IPS DF 6.9 (cell line): ENCODE data around the gene GRM4.

Experiments
- DNase-seq: peaks from one replicate; pipeline ENCODE4 v3.0.0-alpha.2; 2013; ENCODE audit warnings: low read depth, low spot score
- H3K27ac ChIP-seq: one replicate; pipeline ENCODE4 v1.5.1; 2013; ENCODE audit warnings: low read length, control low read depth
- H3K27me3 ChIP-seq: 2 replicates; pipeline ENCODE4 v1.6.1; 2013; ENCODE audit warnings: mild to moderate bottlenecking, low read length; ENCODE audit not compliant: control insufficient read depth, insufficient read depth
- H3K36me3 ChIP-seq: 2 replicates; pipeline ENCODE4 v1.6.1; 2013; ENCODE audit warnings: low read length; ENCODE audit not compliant: control insufficient read depth, insufficient read depth
- H3K4me1 ChIP-seq: 2 replicates; pipeline ENCODE4 v1.6.1; 2013; ENCODE audit warnings: low read length; ENCODE audit not compliant: control insufficient read depth, insufficient read depth
- H3K4me3 ChIP-seq: 2 replicates; pipeline ENCODE4 v1.5.1; 2013; ENCODE audit warnings: mild to moderate bottlenecking, low read length
- H3K9me3 ChIP-seq: 2 replicates; pipeline ENCODE4 v1.6.1; 2013; ENCODE audit warnings: low read length, inconsistent platforms; ENCODE audit not compliant: control insufficient read depth, insufficient read depth
- WGBS: extraction: QIAGEN DNeasy Blood & Tissue Kit; methylation state at CpG from one replicate; pipeline ENCODE4 v1.1.7; 2013; ENCODE audit warnings: mixed read lengths, missing lambda C conversion rate; ENCODE audit not compliant: insufficient read length, insufficient coverage; 5-methylcytosine and 5-hydroxymethylcytosine counted together

The GRM4 gene

GRCh38 chr6:34053721-34054120 is 92.2 kb downstream of the GRM4 start:
- Histone ChIP-seq H3K9me3 (no peaks in the 10 kb centered on the region), H3K36me3 (no peaks in the 10 kb centered on the region), H3K27ac (no peak overlapping the region), H3K27me3 (no peaks in the 10 kb centered on the region), H3K4me1 (peaks cover 7% of the 10 kb centered on the region), H3K4me3 (no peak overlapping the region)
- WGBS: no CpG with 5 or more reads among the region's 8 CpGs
- no peak for DNase-seq

- H3K4me1 ChIP-seq: peaks cover 7% of the 10 kb centered on the region
Observed at GRCh38 chr6:34052918-34053608, 92.8 kb downstream of the GRM4 start.

GRCh38 chr6:34052071-34052825 is 93.6 kb downstream of the GRM4 start:
- Histone ChIP-seq H3K27me3 (no peaks in the 10 kb centered on the region), H3K36me3 (no peaks in the 10 kb centered on the region), H3K4me1 (peaks cover 7% of the 10 kb centered on the region), H3K27ac (no peak overlapping the region), H3K4me3 (no peak overlapping the region), H3K9me3 (no peaks in the 10 kb centered on the region)
- DNase-seq: no peak
- WGBS: no CpG with 5 or more reads among the region's 8 CpGs

More at GRCh38 chr6:34052918-34053608, 92.8 kb downstream of the GRM4 start:
- no CpG with 5 or more reads among the region's 7 CpGs for WGBS
- Histone ChIP-seq H3K27me3 (no peaks in the 10 kb centered on the region), H3K4me3 (no peak overlapping the region), H3K9me3 (no peaks in the 10 kb centered on the region), H3K36me3 (no peaks in the 10 kb centered on the region), H3K27ac (no peak overlapping the region)
- DNase-seq: no peak

GRCh38 chr6:34051331-34051919 is 94.5 kb downstream of the GRM4 start:
- Histone ChIP-seq H3K36me3 (no peaks in the 10 kb centered on the region), H3K4me1 (peaks cover 4% of the 10 kb centered on the region), H3K9me3 (no peaks in the 10 kb centered on the region), H3K27ac (no peak overlapping the region), H3K27me3 (no peaks in the 10 kb centered on the region), H3K4me3 (no peak overlapping the region)
- no CpG with 5 or more reads among the region's 8 CpGs for WGBS
- DNase-seq: no peak

GRCh38 chr6:34050691-34051090 is 95.2 kb downstream of the GRM4 start:
- no peak overlapping the region for H3K4me3 ChIP-seq
- H3K4me1 ChIP-seq: peaks cover 4% of the 10 kb centered on the region; the same call in 1 of the 2 replicates
- H3K27ac ChIP-seq: no peak overlapping the region
- DNase-seq: no peak
- H3K27me3 ChIP-seq: no peaks in the 10 kb centered on the region
- no CpG with 5 or more reads among the region's 5 CpGs for WGBS
- H3K9me3 ChIP-seq: no peaks in the 10 kb centered on the region
- H3K36me3 ChIP-seq: no peaks in the 10 kb centered on the region

- DNase-seq: no peak
- WGBS: no CpG with 5 or more reads among the region's 15 CpGs
- Histone ChIP-seq H3K9me3 (no peaks in the 10 kb centered on the region), H3K36me3 (no peaks in the 10 kb centered on the region), H3K27me3 (no peaks in the 10 kb centered on the region), H3K4me1 (peaks cover 2% of the 10 kb centered on the region; the same call in 1 of the 2 replicates), H3K4me3 (no peak overlapping the region), H3K27ac (no peak overlapping the region)
Observed at GRCh38 chr6:34049395-34050342, 96.2 kb downstream of the GRM4 start.

- Histone ChIP-seq H3K9me3 (no peaks in the 10 kb centered on the region), H3K4me1 (peaks cover 2% of the 10 kb centered on the region; the same call in 1 of the 2 replicates), H3K36me3 (no peaks in the 10 kb centered on the region), H3K27me3 (no peaks in the 10 kb centered on the region), H3K27ac (no peak overlapping the region), H3K4me3 (no peak overlapping the region)
- no peak for DNase-seq
- WGBS: no CpG with 5 or more reads among the region's 15 CpGs
Observed at GRCh38 chr6:34047913-34048867, 97.7 kb downstream of the GRM4 start.

- no peaks in the 10 kb centered on the region for H3K36me3 ChIP-seq
- H3K27me3 ChIP-seq: no peaks in the 10 kb centered on the region
- no peaks in the 10 kb centered on the region for H3K9me3 ChIP-seq
- peaks cover 2% of the 10 kb centered on the region; the same call in 1 of the 2 replicates for H3K4me1 ChIP-seq
- no peak overlapping the region for H3K4me3 ChIP-seq
- H3K27ac ChIP-seq: no peak overlapping the region
- DNase-seq: no peak
- WGBS: no CpG with 5 or more reads among the region's 5 CpGs
Observed at GRCh38 chr6:34046617-34047016, 99.3 kb downstream of the GRM4 start.

- H3K4me1 ChIP-seq: peaks cover 2% of the 10 kb centered on the region; the same call in 1 of the 2 replicates
- no peak overlapping the region for H3K4me3 ChIP-seq
- no CpG with 5 or more reads among the region's 8 CpGs for WGBS
- H3K36me3 ChIP-seq: no peaks in the 10 kb centered on the region
- no peaks in the 10 kb centered on the region for H3K27me3 ChIP-seq
- no peaks in the 10 kb centered on the region for H3K9me3 ChIP-seq
- DNase-seq: no peak
- no peak overlapping the region for H3K27ac ChIP-seq
Observed at GRCh38 chr6:34045771-34046170, 100.1 kb downstream of the GRM4 start.
